B cell (primary cell): ENCODE data around the gene OSBPL5.

Experiments used
- CTCF ChIP-seq: fragments of 200-600 bp; IDR thresholded peaks from one replicate; pipeline ENCODE4 v1.8.0; 2022; ENCODE audit warnings: antibody characterized with exemption, mild to moderate bottlenecking
- EZH2 ChIP-seq: IDR thresholded peaks from 2 replicates; pipeline ENCODE4 v1.6.1; 2012; ENCODE audit warnings: borderline replicate concordance, low read depth, mild to moderate bottlenecking, moderate library complexity, low read length; ENCODE audit not compliant: insufficient read depth, poor library complexity, severe bottlenecking

GRCh38 chr11:3148255-3148989 lies 16.7 kb downstream of the OSBPL5 start:
- TF ChIP-seq EZH2 (no peak), CTCF (no peak)
